Hepatocyte (in vitro differentiated cells): ENCODE measurements around the gene MTG2.

Source experiments
- EZH2 ChIP-seq: fragments of 200-600 bp; sonication (generic); IDR thresholded peaks from 2 replicates; pipeline ENCODE4 v1.6.1; 2016; ENCODE audit warnings: antibody characterized with exemption, mild to moderate bottlenecking, borderline replicate concordance
- EZH2phosphoT487 ChIP-seq: fragments of 200-600 bp; sonication (generic); IDR thresholded peaks from one replicate; pipeline ENCODE4 v1.6.1; 2018; ENCODE audit warnings: antibody characterized with exemption, mild to moderate bottlenecking, low read depth, moderate library complexity; ENCODE audit not compliant: unreplicated experiment, severe bottlenecking
- TF ChIP-seq, protein P1 (sequence below): fragments of 200-600 bp; sonication (generic); IDR thresholded peaks from 2 replicates; pipeline ENCODE4 v1.5.1; 2016; ENCODE audit warnings: antibody characterized with exemption, mild to moderate bottlenecking; ENCODE audit not compliant: poor library complexity

GRCh38 chr20:62141397-62142251 lies 41.2 kb upstream of the MTG2 start:
- TF ChIP-seq EZH2 (no peak), EZH2phosphoT487 (no peak)
- TF ChIP-seq, protein P1, sequence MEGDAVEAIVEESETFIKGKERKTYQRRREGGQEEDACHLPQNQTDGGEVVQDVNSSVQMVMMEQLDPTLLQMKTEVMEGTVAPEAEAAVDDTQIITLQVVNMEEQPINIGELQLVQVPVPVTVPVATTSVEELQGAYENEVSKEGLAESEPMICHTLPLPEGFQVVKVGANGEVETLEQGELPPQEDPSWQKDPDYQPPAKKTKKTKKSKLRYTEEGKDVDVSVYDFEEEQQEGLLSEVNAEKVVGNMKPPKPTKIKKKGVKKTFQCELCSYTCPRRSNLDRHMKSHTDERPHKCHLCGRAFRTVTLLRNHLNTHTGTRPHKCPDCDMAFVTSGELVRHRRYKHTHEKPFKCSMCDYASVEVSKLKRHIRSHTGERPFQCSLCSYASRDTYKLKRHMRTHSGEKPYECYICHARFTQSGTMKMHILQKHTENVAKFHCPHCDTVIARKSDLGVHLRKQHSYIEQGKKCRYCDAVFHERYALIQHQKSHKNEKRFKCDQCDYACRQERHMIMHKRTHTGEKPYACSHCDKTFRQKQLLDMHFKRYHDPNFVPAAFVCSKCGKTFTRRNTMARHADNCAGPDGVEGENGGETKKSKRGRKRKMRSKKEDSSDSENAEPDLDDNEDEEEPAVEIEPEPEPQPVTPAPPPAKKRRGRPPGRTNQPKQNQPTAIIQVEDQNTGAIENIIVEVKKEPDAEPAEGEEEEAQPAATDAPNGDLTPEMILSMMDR, result peak; percentile 45
